H1 (cell line): ENCODE data around the gene BIN1. TPM values are rescaled to one million over a fixed set of nuclear protein-coding genes. Genes with fewer than 3 reads are reported as not detected.

Experiments
- CTCF ChIA-PET: fragments of 300-600 bp; sonication (Branson Sonifier 250); formaldehyde crosslinking; loops from one replicate; lab custom pipeline; 2021; ENCODE audit not compliant: partially characterized antibody; lab: Charles Lee
- POLR2A ChIA-PET: fragments of 300-600 bp; sonication (Branson Sonifier 250); formaldehyde crosslinking; loops from one replicate; lab custom pipeline; 2021; ENCODE audit warnings: inconsistent platforms; ENCODE audit not compliant: partially characterized antibody; lab: Charles Lee
- DNase-seq, 2 experiments: peaks; one replicate each; pipeline versions ENCODE4 v3.0.0 to v3.0.0-alpha.2; 2010 to 2022; ENCODE audit warnings: low spot score in 2 of 2, low read depth in 1 of 2, mixed read lengths in 1 of 2
- FAIRE-seq: peaks from 2 replicates; lab custom pipeline; 2011; peaks lifted over from hg19 to GRCh38; lab: Jason Lieb, UNC
- H2AFZ ChIP-seq: 2 replicates; pipeline ENCODE4 v1.8.1; 2012; ENCODE audit warnings: low read length, inconsistent platforms
- H2AK5ac ChIP-seq: 2 replicates; pipeline ENCODE4 v1.6.1; 2013; ENCODE audit warnings: low read depth, low read length
- H2BK120ac ChIP-seq: replicated peaks from 2 replicates; pipeline ENCODE3; 2013; ENCODE audit warnings: low read depth, low read length, inconsistent platforms
- H2BK12ac ChIP-seq: 2 replicates; pipeline ENCODE4 v1.6.1; 2013; ENCODE audit warnings: low read depth, low read length
- H2BK15ac ChIP-seq: 2 replicates; pipeline ENCODE4 v1.6.1; 2013; ENCODE audit warnings: low read length
- H2BK20ac ChIP-seq: 2 replicates; pipeline ENCODE4 v1.6.1; 2013; ENCODE audit warnings: low read length
- H2BK5ac ChIP-seq: 2 replicates; pipeline ENCODE4 v1.6.1; 2013; ENCODE audit warnings: low read depth, low read length
- H3K14ac ChIP-seq: 2 replicates; pipeline ENCODE4 v1.6.1; 2013; ENCODE audit warnings: inconsistent platforms; ENCODE audit not compliant: insufficient read length
- H3K18ac ChIP-seq: 2 replicates; pipeline ENCODE4 v1.6.1; 2013; ENCODE audit warnings: low read length; ENCODE audit errors: extremely low read depth
- H3K23ac ChIP-seq: 2 replicates; pipeline ENCODE4 v1.6.1; 2013; ENCODE audit warnings: inconsistent platforms; ENCODE audit not compliant: insufficient read length
- H3K23me2 ChIP-seq: 2 replicates; pipeline ENCODE4 v1.6.1; 2013; ENCODE audit warnings: low read depth, low read length
- H3K27ac ChIP-seq: 2 replicates; pipeline ENCODE4 v1.6.1; 2011; ENCODE audit warnings: low read depth, low read length, inconsistent platforms
- H3K27me3 ChIP-seq, 4 experiments: replicated peaks in 1 of 4; 1 replicate in 1 of 4; 2 replicates in 3 of 4; pipeline versions ENCODE4 v1.6.1 to v1.8.1; 2011 to 2013; ENCODE audit warnings: low read length in 3 of 4, mild to moderate bottlenecking in 3 of 4, inconsistent platforms in 2 of 4, mixed read lengths in 2 of 4, moderate library complexity in 1 of 4; ENCODE audit not compliant: control insufficient read depth in 3 of 4, insufficient read depth in 3 of 4; ENCODE audit errors: extremely low read depth in 1 of 4
- H3K36me3 ChIP-seq, 4 experiments: 2 replicates each; pipeline versions ENCODE4 v1.6.1 to v1.8.1; 2011 to 2013; ENCODE audit warnings: mild to moderate bottlenecking in 4 of 4, low read length in 3 of 4, moderate library complexity in 2 of 4, control low read depth in 1 of 4, inconsistent platforms in 1 of 4; ENCODE audit not compliant: insufficient read depth in 4 of 4, control insufficient read depth in 2 of 4
- H3K4ac ChIP-seq: replicated peaks from 2 replicates; pipeline ENCODE3; 2013; ENCODE audit warnings: low read length, low read depth, mixed read lengths, inconsistent platforms; ENCODE audit not compliant: insufficient read length
- H3K4me1 ChIP-seq, 4 experiments: replicated peaks in 1 of 4; 1 replicate in 1 of 4; 2 replicates in 3 of 4; pipeline versions ENCODE4 v1.6.1 to v1.8.1; 2011 to 2013; ENCODE audit warnings: low read length in 3 of 4, inconsistent platforms in 2 of 4, mixed read lengths in 1 of 4; ENCODE audit not compliant: insufficient read depth in 4 of 4, control insufficient read depth in 3 of 4
- H3K4me2 ChIP-seq, 2 experiments: 2 replicates each; pipeline versions ENCODE4 v1.6.1 to v1.8.1; 2011 to 2013; ENCODE audit warnings: low read depth in 2 of 2, low read length in 2 of 2, control low read depth in 1 of 2, inconsistent platforms in 1 of 2, mild to moderate bottlenecking in 1 of 2; ENCODE audit not compliant: insufficient read depth in 1 of 2
- H3K4me3 ChIP-seq, 4 experiments: fragments of 200-600, 300-600 bp in 1 of 4; sonication (generic), shearing (Covaris generic), sonication (Bioruptor Twin) in 1 of 4; 2 replicates each; pipeline versions ENCODE4 v1.5.1 to v1.8.1; 2011 to 2016; ENCODE audit warnings: low read length in 4 of 4, low read depth in 3 of 4, control low read depth in 2 of 4, inconsistent platforms in 2 of 4, mild to moderate bottlenecking in 2 of 4, mixed read lengths in 1 of 4, moderate library complexity in 1 of 4; ENCODE audit not compliant: insufficient read depth in 2 of 4; ENCODE audit errors: extremely low read depth in 1 of 4
- H3K56ac ChIP-seq: replicated peaks from 2 replicates; pipeline ENCODE3; 2013; ENCODE audit warnings: low read depth, mild to moderate bottlenecking, mixed read lengths, low read length, inconsistent platforms; ENCODE audit not compliant: insufficient read length
- H3K79me1 ChIP-seq: 2 replicates; pipeline ENCODE4 v1.6.1; 2013; ENCODE audit warnings: low read depth, low read length, control low read depth
- H3K79me2 ChIP-seq, 2 experiments: 2 replicates each; pipeline versions ENCODE4 v1.6.1 to v1.8.1; 2012 to 2013; ENCODE audit warnings: low read length in 2 of 2, mild to moderate bottlenecking in 2 of 2, inconsistent platforms in 1 of 2; ENCODE audit not compliant: insufficient read depth in 2 of 2, control insufficient read depth in 1 of 2
- H3K9ac ChIP-seq, 4 experiments: replicated peaks in 1 of 4; 1 replicate in 1 of 4; 2 replicates in 3 of 4; pipeline versions ENCODE4 v1.6.1 to v1.8.1; 2011 to 2013; ENCODE audit warnings: low read depth in 3 of 4, low read length in 3 of 4, control low read depth in 2 of 4, mild to moderate bottlenecking in 2 of 4, moderate library complexity in 2 of 4, inconsistent platforms in 1 of 4; ENCODE audit errors: extremely low read depth in 1 of 4
- H3K9me3 ChIP-seq, 2 experiments: 2 replicates each; pipeline versions ENCODE4 v1.6.1 to v1.8.1; 2012 to 2013; ENCODE audit warnings: mild to moderate bottlenecking in 2 of 2, moderate library complexity in 2 of 2, control low read depth in 1 of 2, inconsistent platforms in 1 of 2, low read depth in 1 of 2, low read length in 1 of 2, mixed read lengths in 1 of 2; ENCODE audit not compliant: insufficient read depth in 2 of 2
- H4K20me1 ChIP-seq, 2 experiments: replicated peaks in 1 of 2; 2 replicates each; pipeline versions ENCODE3 to v1.8.1; 2011 to 2013; ENCODE audit warnings: inconsistent platforms in 2 of 2, low read length in 2 of 2, mild to moderate bottlenecking in 1 of 2; ENCODE audit not compliant: insufficient read depth in 2 of 2, control insufficient read depth in 1 of 2
- H4K5ac ChIP-seq: 2 replicates; pipeline ENCODE4 v1.6.1; 2013; ENCODE audit warnings: low read length, low read depth, mixed read lengths, inconsistent platforms; ENCODE audit not compliant: insufficient read length
- H4K8ac ChIP-seq: 2 replicates; pipeline ENCODE4 v1.8.0; 2013; ENCODE audit warnings: mild to moderate bottlenecking, moderate library complexity, low read length, inconsistent platforms; ENCODE audit not compliant: insufficient read depth; ENCODE audit errors: extremely low read depth
- H4K91ac ChIP-seq: replicated peaks from 2 replicates; pipeline ENCODE3; 2013; ENCODE audit warnings: low read length, mixed read lengths, inconsistent platforms; ENCODE audit not compliant: insufficient read length
- BACH1 ChIP-seq: IDR thresholded peaks from 2 replicates; pipeline ENCODE4 v1.6.1; 2012; ENCODE audit warnings: low read length, improper control_type of control experiment
- GTF2F1 ChIP-seq: IDR thresholded peaks from 2 replicates; pipeline ENCODE4 v1.6.1; 2012; ENCODE audit warnings: low read depth, low read length, improper control_type of control experiment, borderline replicate concordance
- POU5F1 ChIP-seq: IDR thresholded peaks from 2 replicates; pipeline ENCODE4 v1.6.1; 2011; ENCODE audit warnings: low read depth, mild to moderate bottlenecking, low read length, moderate library complexity
- RAD21 ChIP-seq, 2 experiments: IDR thresholded peaks in 1 of 2; conservative IDR thresholded peaks in 1 of 2; 2 replicates each; pipeline ENCODE4 v1.6.1; 2011; ENCODE audit warnings: low read depth in 2 of 2, low read length in 2 of 2, improper control_type of control experiment in 1 of 2, inconsistent platforms in 1 of 2, mild to moderate bottlenecking in 1 of 2, moderate library complexity in 1 of 2
- RBBP5 ChIP-seq: IDR thresholded peaks from 2 replicates; pipeline ENCODE4 v1.7.1; 2012; ENCODE audit warnings: low read depth, mild to moderate bottlenecking, inconsistent platforms, low read length, moderate library complexity, borderline replicate concordance
- RXRA ChIP-seq: IDR thresholded peaks from 2 replicates; pipeline ENCODE4 v1.6.1; 2011; ENCODE audit warnings: low read depth, mild to moderate bottlenecking, low read length, moderate library complexity; ENCODE audit not compliant: insufficient read depth
- YY1 ChIP-seq: IDR thresholded peaks from 2 replicates; pipeline ENCODE4 v1.6.1; 2011; ENCODE audit warnings: low read depth, mild to moderate bottlenecking, low read length
- WGBS, 2 experiments: shearing (Covaris generic) in 1 of 2; methylation state at CpG; one replicate each; pipeline versions ENCODE4 v1.1.6 to v1.1.7; 2013 to 2015; ENCODE audit warnings: low lambda C conversion rate in 2 of 2, mixed read lengths in 2 of 2, inconsistent platforms in 1 of 2, low coverage in 1 of 2, missing lambda C conversion rate in 1 of 2; ENCODE audit not compliant: insufficient replicate concordance in 2 of 2, insufficient coverage in 1 of 2, insufficient read length in 1 of 2; ENCODE audit errors: extremely low coverage in 1 of 2, missing lambda C conversion rate in 1 of 2; 5-methylcytosine and 5-hydroxymethylcytosine counted together
- polyA plus RNA-seq, 7 experiments: library from polyadenylated mRNA; depleted of rRNA in 3 of 7; stranded (reverse) in 5 of 7; unstranded in 2 of 7; fragments of >200 nt in 5 of 7; fragments of 200-250 nt in 2 of 7; gene quantifications; 1 replicate in 5 of 7; 2 replicates in 1 of 7; 4 replicates in 1 of 7; pipeline versions ENCODE4 v1.2.1 to v1.2.3, GENCODE V29; 2011 to 2013; ENCODE audit warnings: missing spikeins in 2 of 7, mixed read lengths in 2 of 7
- total RNA-seq: library from RNA; stranded (reverse); fragmentation: NEBNext Ultra II Directional; extraction: Animal tissue kit (Norgen Biotek cat#: 25700); gene quantifications from 2 replicates; pipeline ENCODE4 v1.2.1, GENCODE V29; 2021
- TF ChIP-seq, protein P1 (sequence below): IDR thresholded peaks from 2 replicates; pipeline ENCODE4 v1.6.1; 2012; ENCODE audit warnings: inconsistent platforms
- TF ChIP-seq, protein P2 (sequence below): IDR thresholded peaks from 2 replicates; pipeline ENCODE4 v1.6.1; 2012; ENCODE audit warnings: inconsistent platforms

Gene BIN1
- total and polyA plus RNA-seq, 2 of the 8 experiments (the other 6 are each of a cell fraction or from before 2014, with no cell fraction given): 23.6 to 35.6 TPM

DNA sequence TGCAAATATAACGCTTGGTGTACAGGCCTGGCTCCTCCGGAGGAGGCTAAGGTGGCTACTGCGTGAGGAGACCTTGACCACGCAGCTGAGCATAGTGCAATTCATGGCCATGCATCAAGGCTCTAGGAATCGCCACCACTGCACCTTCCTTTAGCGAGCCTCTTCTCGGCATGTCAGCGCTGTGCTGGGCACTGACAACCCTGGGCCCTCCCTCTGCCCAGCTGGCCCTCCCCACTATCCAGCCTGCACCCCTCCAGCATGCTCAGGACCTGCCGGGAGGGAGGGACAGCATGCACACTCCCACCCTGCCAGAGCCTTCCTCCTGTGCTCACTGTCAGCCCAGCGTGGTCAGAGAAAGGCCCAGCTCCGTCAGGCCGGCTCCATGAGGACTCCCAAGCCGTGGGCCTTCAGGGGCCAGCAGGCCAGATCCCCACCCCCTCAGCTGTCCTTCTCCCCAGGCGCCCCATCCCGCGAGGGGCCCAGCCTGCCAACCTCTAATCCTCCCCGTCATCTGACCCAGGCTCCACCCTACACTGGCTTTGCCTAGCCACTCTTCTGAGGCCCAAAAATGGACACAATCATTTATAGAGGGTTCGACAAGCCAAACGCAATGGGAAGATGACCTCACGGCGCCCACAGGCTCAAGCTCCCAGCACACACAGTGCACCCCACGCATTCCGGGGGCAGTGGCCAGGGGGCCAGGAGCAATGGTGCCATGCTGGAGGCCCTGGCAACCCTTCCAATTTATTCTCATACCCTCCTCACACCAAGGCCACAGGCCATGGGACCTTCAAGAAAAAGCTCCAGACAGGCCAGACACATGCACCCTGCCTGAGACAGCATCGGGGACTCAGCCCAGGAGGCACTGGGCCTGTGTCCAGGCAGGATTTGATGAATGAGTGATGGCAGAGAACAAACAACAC is 3.5 kb downstream of the BIN1 start:
- H2AK5ac ChIP-seq: no peak overlapping the region
- no peaks in the 10 kb centered on the region for H3K36me3 ChIP-seq
- H3K9me3 ChIP-seq: no peaks in the 10 kb centered on the region
- peaks cover 0 to 6% of the 10 kb centered on the region in 2 experiments for H4K20me1 ChIP-seq
- H3K23ac ChIP-seq: no peak overlapping the region
- no peak overlapping the region for H4K91ac ChIP-seq
- no peak overlapping the region for H3K56ac ChIP-seq
- H3K79me1 ChIP-seq: peaks cover 17% of the 10 kb centered on the region
- no peak overlapping the region for H2BK5ac ChIP-seq
- no peak overlapping the region for H2BK20ac ChIP-seq
- no peak overlapping the region for H3K4me3 ChIP-seq
- no peak for FAIRE-seq
- peaks cover 2 to 58% of the 10 kb centered on the region in 2 experiments; a peak in 3 of 4 replicates for H3K79me2 ChIP-seq
- H4K8ac ChIP-seq: 0 out of 2 replicates have a peak overlapping the region, but pooled peaks have one; percentile 29
- H3K23me2 ChIP-seq: peaks cover 14% of the 10 kb centered on the region
- ChIA-PET CTCF (interaction anchor here (1.6 to 13.1 kb wide), 4 partner anchors 14 to 54 kb away, joined by 7 to 132 read pairs (median 10); no protein-coding TSS in a partner anchor), POLR2A (interaction anchor here (0.5 kb wide), 1 partner anchor 581 kb away, joined by 3 read pairs; no protein-coding TSS in a partner anchor)
- no peak for DNase-seq
- H3K4ac ChIP-seq: no peak overlapping the region
- H2BK12ac ChIP-seq: peak overlapping the region; percentile 39; the same call in 1 of the 2 replicates
- H2AFZ ChIP-seq: no peak overlapping the region
- peaks cover 0 to 7% (median 0%) of the 10 kb centered on the region in 4 experiments; a peak in 1 of 7 replicates for H3K27me3 ChIP-seq
- 89% methylated on average over 24 of the region's 24 CpGs; no CpG with 5 or more reads in 1 of the 2 experiments for WGBS, 2 experiments
- no peak overlapping the region for H4K5ac ChIP-seq
- peak overlapping the region; percentile 2; the same call in 1 of the 2 replicates for H2BK15ac ChIP-seq
- no peak overlapping the region for H3K27ac ChIP-seq
- H3K18ac ChIP-seq: no peak overlapping the region
- H2BK120ac ChIP-seq: no peak overlapping the region
- peaks cover 6 to 25% (median 15%) of the 10 kb centered on the region in 4 experiments for H3K4me1 ChIP-seq
- H3K4me2 ChIP-seq: no peak overlapping the region
- H3K9ac ChIP-seq: no peak overlapping the region
- no peak overlapping the region for H3K14ac ChIP-seq
- no peak for TF ChIP-seq POU5F1
- TF ChIP-seq GTF2F1: no peak
- no peak for TF ChIP-seq RAD21 (IDR thresholded peaks at IDR 0.05 in 1 of 2, conservative IDR thresholded peaks at IDR 0.05 in 1 of 2; ENCODE audit: low read depth in 2 of 2, low read length in 2 of 2)
- TF ChIP-seq YY1: no peak
- TF ChIP-seq RXRA: no peak
- TF ChIP-seq, protein P1, sequence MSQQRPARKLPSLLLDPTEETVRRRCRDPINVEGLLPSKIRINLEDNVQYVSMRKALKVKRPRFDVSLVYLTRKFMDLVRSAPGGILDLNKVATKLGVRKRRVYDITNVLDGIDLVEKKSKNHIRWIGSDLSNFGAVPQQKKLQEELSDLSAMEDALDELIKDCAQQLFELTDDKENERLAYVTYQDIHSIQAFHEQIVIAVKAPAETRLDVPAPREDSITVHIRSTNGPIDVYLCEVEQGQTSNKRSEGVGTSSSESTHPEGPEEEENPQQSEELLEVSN: no peak
- TF ChIP-seq, protein P2, sequence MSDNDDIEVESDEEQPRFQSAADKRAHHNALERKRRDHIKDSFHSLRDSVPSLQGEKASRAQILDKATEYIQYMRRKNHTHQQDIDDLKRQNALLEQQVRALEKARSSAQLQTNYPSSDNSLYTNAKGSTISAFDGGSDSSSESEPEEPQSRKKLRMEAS: no peak
- TF ChIP-seq BACH1: no peak
- no peak for TF ChIP-seq RBBP5
